UCSD-AML1 (cell line): ENCODE results near the gene PACRG.
A peak's percentile ranks its signal among the peaks of the same experiment; 100 is the strongest.

Experiments used
- DNase-seq: peaks from one replicate; lab custom pipeline; 2025; ENCODE audit not compliant: unreplicated experiment; lab: John Stamatoyannopoulos, UW

PACRG gene

DNA sequence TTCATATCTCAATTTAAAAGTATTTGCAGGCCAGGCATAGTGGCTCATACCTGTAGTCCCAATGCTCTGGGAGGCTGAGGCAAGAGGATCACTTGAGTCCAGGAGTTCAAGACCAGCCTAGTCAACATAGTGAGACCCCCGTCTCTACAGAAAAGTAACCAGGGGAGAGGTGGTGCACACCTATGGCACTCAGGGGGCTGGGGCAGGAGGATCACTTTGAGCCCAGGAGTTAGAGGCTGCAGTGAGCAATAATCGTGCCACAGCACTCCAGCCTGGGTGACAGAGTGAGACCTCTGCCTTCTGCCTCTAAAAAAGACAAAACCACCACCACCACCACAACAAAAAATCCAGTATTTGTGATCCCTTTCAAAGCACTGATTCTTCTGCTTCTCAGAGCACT is 501.3 kb downstream of the PACRG start:
- no peak for DNase-seq

- no peak for DNase-seq
These were observed 503.1 kb downstream of the PACRG start for GRCh38 chr6:163230901-163231300.

DNA sequence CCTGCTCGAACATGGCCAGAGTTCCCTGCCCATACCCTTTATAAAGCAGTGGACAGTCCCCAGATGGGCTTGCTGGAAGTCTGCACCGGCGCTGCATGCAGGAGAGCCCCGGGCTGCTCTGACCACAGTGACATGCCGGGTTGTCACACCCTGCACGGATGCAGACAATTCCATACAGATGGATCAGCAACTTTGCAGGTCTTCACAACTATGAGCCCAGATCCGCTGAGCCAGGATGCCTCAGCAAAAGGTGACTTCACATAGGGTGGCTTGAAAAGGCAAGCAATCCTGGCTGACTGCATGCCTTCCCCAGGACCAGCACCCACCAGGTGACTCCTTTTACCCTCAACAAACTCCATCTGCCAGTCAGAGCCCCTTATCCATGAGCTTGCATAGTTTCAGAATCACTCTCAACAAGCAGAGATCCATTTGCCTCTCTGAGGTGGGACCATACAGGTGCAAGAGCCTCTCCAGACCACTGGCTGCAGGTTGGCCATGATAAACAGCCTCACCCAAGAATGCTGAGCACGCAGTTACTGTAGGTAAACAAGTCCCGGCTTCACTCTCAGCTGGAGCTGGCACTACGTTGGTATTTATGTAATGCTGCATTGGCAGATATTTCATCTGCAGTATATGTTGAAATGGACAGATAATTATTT is 503.7 kb downstream of the PACRG start:
- DNase-seq: no peak

DNA sequence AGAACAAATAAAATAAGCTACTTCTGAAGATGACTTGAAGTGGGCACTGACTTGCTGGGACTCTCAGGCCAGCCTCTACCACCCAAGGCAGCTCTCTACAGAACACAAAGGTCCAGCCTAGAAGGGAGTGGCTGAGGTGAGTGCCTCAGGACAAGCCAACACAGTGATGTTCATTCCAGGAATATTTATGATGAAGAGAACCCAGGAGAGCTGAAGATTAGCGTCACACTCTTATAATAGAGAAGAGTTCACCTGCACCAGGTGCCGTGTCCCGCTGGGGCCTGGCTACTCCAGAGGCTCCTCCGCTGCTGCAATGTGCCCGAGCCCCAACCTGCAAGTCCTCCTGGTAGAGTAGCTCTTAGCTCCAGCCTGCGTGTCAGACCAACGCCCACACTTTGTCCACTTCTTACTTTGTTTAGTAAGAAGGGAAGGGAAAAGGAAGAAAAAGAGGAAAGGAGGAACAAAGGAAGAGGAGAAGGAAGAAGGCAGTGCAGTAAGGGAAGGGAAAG is 504.3 kb downstream of the PACRG start:
- no peak for DNase-seq

- no peak for DNase-seq
These were observed 504.9 kb downstream of the PACRG start for GRCh38 chr6:163232649-163233048.

GRCh38 chr6:163237110-163237509 is 509.3 kb downstream of the PACRG start:
- DNase-seq: no peak

- DNase-seq: no peak
These were observed 512.0 kb downstream of the PACRG start for GRCh38 chr6:163239572-163240340.

- no peak for DNase-seq
These were observed 512.8 kb downstream of the PACRG start for GRCh38 chr6:163240556-163240955.

DNA sequence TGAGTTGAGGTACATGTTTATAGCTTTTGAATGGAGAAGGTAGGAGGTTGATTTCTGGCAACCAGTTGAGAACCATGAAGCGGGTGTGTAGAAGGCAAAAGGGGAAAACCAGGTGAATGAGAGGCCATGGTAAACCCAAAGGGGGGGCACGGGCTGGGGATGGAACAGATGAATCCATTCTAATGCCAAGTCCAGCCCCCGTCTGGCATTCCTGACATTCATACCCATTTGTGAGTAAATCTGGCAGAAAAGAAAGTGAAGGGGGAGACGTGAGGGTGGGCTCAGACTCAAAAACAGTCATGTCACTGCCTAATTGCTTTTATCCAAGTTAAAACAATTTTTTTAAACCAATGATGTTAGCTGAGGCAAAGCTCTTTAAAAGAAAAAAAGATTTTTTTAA is 513.9 kb downstream of the PACRG start:
- DNase-seq: no peak

GRCh38 chr6:163243083-163243482 is 515.3 kb downstream of the PACRG start:
- no peak for DNase-seq

GRCh38 chr6:163243692-163244589 is 516.2 kb downstream of the PACRG start:
- DNase-seq: no peak

DNA sequence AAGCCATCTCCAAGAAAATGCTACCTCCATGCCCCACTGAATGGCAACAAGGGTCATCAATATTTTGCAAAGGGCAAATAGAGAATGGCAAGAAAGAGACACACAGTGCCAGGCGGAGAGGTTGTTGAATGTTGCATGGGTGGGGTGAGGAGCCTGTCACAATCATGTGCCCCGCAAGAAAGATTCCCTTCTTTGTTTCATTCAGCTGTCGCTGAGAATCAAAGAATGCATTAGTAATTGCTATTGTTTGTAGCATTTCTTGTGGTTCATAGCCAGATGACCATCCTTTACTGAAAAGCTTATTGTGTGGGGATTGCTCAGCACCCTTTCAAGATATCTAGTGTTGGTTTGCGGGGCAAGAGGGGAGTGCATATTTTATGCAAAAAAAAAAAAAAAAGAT is 520.3 kb downstream of the PACRG start:
- no peak for DNase-seq

- peak; percentile 46 for DNase-seq
These were observed 521.9 kb downstream of the PACRG start for GRCh38 chr6:163249651-163250101.

- no peak for DNase-seq
These were observed 522.3 kb downstream of the PACRG start for GRCh38 chr6:163250116-163250515.

GRCh38 chr6:163252061-163252591 is 524.4 kb downstream of the PACRG start:
- peak; percentile 41 for DNase-seq

- DNase-seq: no peak
These were observed 525.9 kb downstream of the PACRG start for GRCh38 chr6:163253556-163254213.

DNA sequence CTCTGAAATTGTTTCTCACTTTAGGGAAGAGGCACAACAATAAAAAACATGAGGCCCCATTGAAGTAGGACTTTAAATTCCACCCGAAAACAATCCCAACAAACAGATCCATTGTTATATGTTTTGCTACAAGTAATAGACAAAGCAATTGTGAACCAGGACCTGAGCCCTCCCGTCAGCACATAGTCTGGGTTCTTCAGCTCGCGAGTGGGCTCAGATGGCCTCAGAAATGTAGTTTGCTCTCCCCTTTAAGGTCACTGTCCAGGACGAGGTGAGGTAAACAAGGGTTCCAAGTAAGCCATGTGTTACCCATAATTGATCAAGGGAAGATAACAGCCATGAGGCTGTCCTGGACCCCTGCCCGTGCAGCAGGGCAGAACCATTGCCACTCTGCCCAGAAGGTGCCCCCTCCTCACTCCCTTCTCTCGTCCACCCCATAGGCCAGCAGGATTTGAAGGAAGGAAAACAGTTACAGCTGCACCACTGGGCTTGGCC is 526.6 kb downstream of the PACRG start:
- no peak for DNase-seq

- no peak for DNase-seq
These were observed 527.5 kb downstream of the PACRG start for GRCh38 chr6:163255265-163255664.

- DNase-seq: no peak
These were observed 531.9 kb downstream of the PACRG start for GRCh38 chr6:163259689-163260088.

- DNase-seq: no peak
These were observed 532.5 kb downstream of the PACRG start for GRCh38 chr6:163260111-163260895.
